Spleen (tissue), 11 donors: ENCODE measurements around the gene PCDH18. TPM values are rescaled to one million over a fixed set of nuclear protein-coding genes. Genes with fewer than 3 reads are reported as not detected.

Experiments used
- DNase-seq: peaks from one replicate; pipeline ENCODE4 v3.0.0-alpha.2; 2020
- H3K27ac ChIP-seq, 8 donors: fragments of 200-600 bp; sonication (generic) in 7 of 8; 1 replicate in 4 of 8; 2 replicates in 4 of 8; pipeline versions ENCODE4 v1.5.0 to v1.8.0; 2016 to 2021; ENCODE audit warnings: inconsistent platforms in 4 of 8, mild to moderate bottlenecking in 4 of 8, moderate library complexity in 1 of 8
- H3K27me3 ChIP-seq, 7 donors: fragments of 200-600 bp; sonication (generic) in 6 of 7; replicated peaks in 1 of 7; 1 replicate in 4 of 7; 2 replicates in 3 of 7; pipeline versions ENCODE4 v1.5.0 to v1.8.0; 2016 to 2021; ENCODE audit warnings: inconsistent platforms in 3 of 7, mild to moderate bottlenecking in 1 of 7
- H3K36me3 ChIP-seq, 6 donors: fragments of 200-600 bp; sonication (generic) in 5 of 6; 1 replicate in 4 of 6; 2 replicates in 2 of 6; pipeline versions ENCODE4 v1.5.0 to v1.8.0; 2016 to 2021; ENCODE audit warnings: inconsistent platforms in 2 of 6
- H3K4me1 ChIP-seq, 6 donors: fragments of 200-600 bp; sonication (generic) in 5 of 6; 1 replicate in 3 of 6; 2 replicates in 3 of 6; pipeline versions ENCODE4 v1.5.0 to v1.8.0; 2016 to 2021; ENCODE audit warnings: inconsistent platforms in 3 of 6
- H3K4me3 ChIP-seq, 8 donors: fragments of 200-600 bp; sonication (generic) in 7 of 8; 1 replicate in 4 of 8; 2 replicates in 4 of 8; pipeline versions ENCODE4 v1.5.0 to v1.8.0; 2016 to 2021; ENCODE audit warnings: inconsistent platforms in 4 of 8, mild to moderate bottlenecking in 4 of 8, moderate library complexity in 2 of 8
- H3K9me3 ChIP-seq, 8 donors: fragments of 200-600 bp; sonication (generic) in 7 of 8; 1 replicate in 4 of 8; 2 replicates in 4 of 8; pipeline versions ENCODE4 v1.5.0 to v1.8.0; 2016 to 2021; ENCODE audit warnings: inconsistent platforms in 4 of 8
- POLR2A ChIP-seq, 3 donors: fragments of 450-650 bp; IDR thresholded peaks; one replicate each; pipeline ENCODE4 v1.5.1; 2017; ENCODE audit warnings: antibody characterized with exemption in 3 of 3, mild to moderate bottlenecking in 1 of 3
- POLR2AphosphoS5 ChIP-seq, 3 donors: sonication (generic); formaldehyde crosslinking; IDR thresholded peaks; one replicate each; pipeline ENCODE4 v1.5.1; 2017; ENCODE audit warnings: antibody characterized with exemption in 3 of 3
- WGBS, 5 donors: extraction: QIAGEN DNeasy Blood & Tissue Kit in 3 of 5; methylation state at CpG; one replicate each; pipeline versions ENCODE4 v1.1.5 to v1.1.7; 2013 to 2018; 5-methylcytosine and 5-hydroxymethylcytosine counted together
- intact Hi-C: fragments of 100-400 bp; cut with DNase I; formaldehyde crosslinking; loops from one replicate; pipeline ENCODE4 v1.15.0; 2023; ENCODE audit warnings: low total_unique reads
- polyA plus RNA-seq, 3 donors: library from polyadenylated mRNA; stranded (reverse); fragments of 200-250 nt; gene quantifications; one replicate each; pipeline ENCODE4 v1.2.1, GENCODE V29; 2013
- total RNA-seq, 7 donors: library from RNA; depleted of rRNA in 3 of 7; stranded (reverse); fragments of >200 nt in 3 of 7; fragmentation: NEBNext Ultra II Directional in 4 of 7; extraction: Animal tissue kit (Norgen Biotek cat#: 25700) in 4 of 7; gene quantifications; one replicate each; pipeline versions ENCODE4 v1.1.0 to v1.2.1, GENCODE V29; 2016 to 2021
- TF ChIP-seq, protein P1 (sequence below), 11 experiments: fragments of 200-600 bp in 7 of 11; fragments of 450-650 bp in 4 of 11; sonication (generic) in 4 of 11; IDR thresholded peaks in 8 of 11; conservative IDR thresholded peaks in 3 of 11; 1 replicate in 7 of 11; 2 replicates in 4 of 11; pipeline versions ENCODE4 v1.4.0 to v1.8.0; 2016 to 2021; ENCODE audit warnings: antibody characterized with exemption in 11 of 11, inconsistent platforms in 4 of 11, mild to moderate bottlenecking in 1 of 11
- donor health status: healthy with polysubstance abuse.
- donor health status: DM: no; HTN: no; CAD: no; lungs with moderate emphysema.
- donor health status: DM: no; HTN: no; CAD: no.
- donor health status: Bipolar disorder and iron deficiency.
- donor health status: healthy.
- donor health status: DM: no; HTN: no; CAD: no.
- donor health status: DM: yes; HTN: yes; CAD: no.

PCDH18 gene
- total and polyA plus RNA-seq, 10 donors = 0.82 to 15.6 (median 6.1) TPM

DNA sequence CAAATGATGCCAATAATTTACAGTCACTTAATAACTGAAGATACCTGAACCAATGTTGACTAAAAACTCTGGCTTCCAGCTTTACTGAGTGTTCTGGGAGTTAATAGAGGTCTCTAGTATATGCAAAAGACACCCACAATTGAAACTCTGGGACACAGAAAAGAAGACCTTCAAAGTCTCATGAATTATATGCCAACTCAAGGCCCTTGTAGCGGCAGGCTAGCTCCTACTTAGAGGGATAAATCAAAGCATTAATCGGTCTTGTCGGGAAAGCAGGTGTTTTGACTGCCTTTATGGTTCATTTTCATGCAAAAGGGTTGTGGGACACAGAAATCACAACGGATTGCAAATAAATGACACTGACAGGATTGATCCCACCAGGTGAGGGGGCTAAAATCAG, 55.9 kb downstream of the PCDH18 start:
- Histone ChIP-seq H3K4me3 (no peak overlapping the region), H3K36me3 (no peaks in the 10 kb centered on the region), H3K27me3 (no peaks in the 10 kb centered on the region), H3K4me1 (no peaks in the 10 kb centered on the region), H3K27ac (no peak overlapping the region), H3K9me3 (peaks cover 0 to 3% (median 0%) of the 10 kb centered on the region in 8 donors)
- intact Hi-C loops = no loop called here
- DNase-seq = no peak
- WGBS, 5 donors = 76 to 80% (median 78%) methylated on average over 4 of the region's 4 CpGs
- TF ChIP-seq POLR2AphosphoS5 (IDR thresholded peaks at IDR 0.05) (no peak), POLR2A (IDR thresholded peaks at IDR 0.05) (no peak)
- TF ChIP-seq, protein P1, sequence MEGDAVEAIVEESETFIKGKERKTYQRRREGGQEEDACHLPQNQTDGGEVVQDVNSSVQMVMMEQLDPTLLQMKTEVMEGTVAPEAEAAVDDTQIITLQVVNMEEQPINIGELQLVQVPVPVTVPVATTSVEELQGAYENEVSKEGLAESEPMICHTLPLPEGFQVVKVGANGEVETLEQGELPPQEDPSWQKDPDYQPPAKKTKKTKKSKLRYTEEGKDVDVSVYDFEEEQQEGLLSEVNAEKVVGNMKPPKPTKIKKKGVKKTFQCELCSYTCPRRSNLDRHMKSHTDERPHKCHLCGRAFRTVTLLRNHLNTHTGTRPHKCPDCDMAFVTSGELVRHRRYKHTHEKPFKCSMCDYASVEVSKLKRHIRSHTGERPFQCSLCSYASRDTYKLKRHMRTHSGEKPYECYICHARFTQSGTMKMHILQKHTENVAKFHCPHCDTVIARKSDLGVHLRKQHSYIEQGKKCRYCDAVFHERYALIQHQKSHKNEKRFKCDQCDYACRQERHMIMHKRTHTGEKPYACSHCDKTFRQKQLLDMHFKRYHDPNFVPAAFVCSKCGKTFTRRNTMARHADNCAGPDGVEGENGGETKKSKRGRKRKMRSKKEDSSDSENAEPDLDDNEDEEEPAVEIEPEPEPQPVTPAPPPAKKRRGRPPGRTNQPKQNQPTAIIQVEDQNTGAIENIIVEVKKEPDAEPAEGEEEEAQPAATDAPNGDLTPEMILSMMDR (IDR thresholded peaks at IDR 0.05 in 8 of 11, conservative IDR thresholded peaks at IDR 0.05 in 3 of 11) = no peak

DNA sequence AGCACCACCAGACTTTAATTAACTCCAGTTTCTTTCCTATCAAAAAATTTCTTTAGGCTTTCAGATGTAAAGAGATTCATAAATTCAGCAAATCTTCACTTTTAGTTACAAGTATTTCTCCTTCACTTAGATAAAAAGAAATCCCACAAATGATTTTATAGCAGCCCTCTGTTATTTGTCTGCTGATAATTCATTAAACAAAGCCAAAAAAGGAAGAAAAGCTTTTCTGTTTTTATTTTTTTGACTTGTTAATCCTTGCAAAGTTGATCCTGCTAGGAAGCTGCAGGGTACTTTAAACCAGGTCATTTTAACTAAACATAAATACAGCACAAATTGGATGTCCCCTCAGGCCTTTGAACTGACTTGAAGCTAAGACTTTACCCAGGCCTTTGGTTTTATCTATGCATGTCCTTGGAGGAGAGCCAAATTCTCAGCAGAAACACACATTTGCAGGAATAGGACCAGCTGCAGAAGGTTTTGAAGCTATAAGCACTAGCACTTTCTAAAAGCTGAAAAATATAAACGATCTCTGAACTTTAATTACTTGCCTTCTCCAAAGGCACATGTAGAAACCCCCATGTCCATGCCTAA, 57.5 kb downstream of the PCDH18 start:
- no peak overlapping the region for H3K4me3 ChIP-seq
- H3K4me1 ChIP-seq = no peaks in the 10 kb centered on the region
- H3K27me3 ChIP-seq = no peaks in the 10 kb centered on the region
- WGBS, 5 donors = 22 to 73% (median 46%) methylated on average over 1 of the region's 1 CpG
- intact Hi-C loops = no loop called here
- no peak for TF ChIP-seq POLR2A (IDR thresholded peaks at IDR 0.05)
- TF ChIP-seq, protein P1 (IDR thresholded peaks at IDR 0.05 in 8 of 11, conservative IDR thresholded peaks at IDR 0.05 in 3 of 11) = no peak
- no peak for TF ChIP-seq POLR2AphosphoS5 (IDR thresholded peaks at IDR 0.05)
- no peak for DNase-seq
- H3K9me3 ChIP-seq = peaks cover 0 to 3% (median 0%) of the 10 kb centered on the region in 8 donors
- H3K36me3 ChIP-seq = no peaks in the 10 kb centered on the region
- no peak overlapping the region for H3K27ac ChIP-seq

DNA sequence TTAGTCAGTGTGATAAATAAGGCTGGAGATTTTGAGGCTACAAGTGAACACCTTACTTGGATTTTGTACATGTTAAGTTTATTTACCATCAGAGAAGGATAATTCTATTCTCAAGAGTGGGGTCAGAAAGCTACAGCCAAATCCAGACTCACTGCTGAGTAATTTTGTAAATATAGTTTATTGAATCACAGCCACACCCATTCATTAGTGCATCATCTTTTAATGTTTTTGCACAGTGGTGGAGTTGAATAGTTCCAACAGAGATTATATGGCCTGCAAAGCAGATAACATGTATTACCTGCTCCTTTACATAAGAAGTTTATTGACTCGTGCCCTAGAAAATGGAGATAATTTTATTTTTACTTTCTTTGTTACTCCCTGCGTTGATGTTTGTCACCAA, 60.4 kb downstream of the PCDH18 start:
- Histone ChIP-seq H3K4me3 (no peak overlapping the region), H3K27ac (no peak overlapping the region), H3K27me3 (no peaks in the 10 kb centered on the region), H3K9me3 (peaks cover 0 to 18% (median 12%) of the 10 kb centered on the region in 8 donors), H3K4me1 (no peaks in the 10 kb centered on the region), H3K36me3 (no peaks in the 10 kb centered on the region)
- no peak for TF ChIP-seq POLR2A (IDR thresholded peaks at IDR 0.05)
- no peak for TF ChIP-seq POLR2AphosphoS5 (IDR thresholded peaks at IDR 0.05)
- TF ChIP-seq, protein P1 (IDR thresholded peaks at IDR 0.05 in 8 of 11, conservative IDR thresholded peaks at IDR 0.05 in 3 of 11) = no peak
- WGBS, 5 donors = 63 to 85% (median 77%) methylated on average over 2 of the region's 2 CpGs
- DNase-seq = no peak
- intact Hi-C loops = no loop called here

DNA sequence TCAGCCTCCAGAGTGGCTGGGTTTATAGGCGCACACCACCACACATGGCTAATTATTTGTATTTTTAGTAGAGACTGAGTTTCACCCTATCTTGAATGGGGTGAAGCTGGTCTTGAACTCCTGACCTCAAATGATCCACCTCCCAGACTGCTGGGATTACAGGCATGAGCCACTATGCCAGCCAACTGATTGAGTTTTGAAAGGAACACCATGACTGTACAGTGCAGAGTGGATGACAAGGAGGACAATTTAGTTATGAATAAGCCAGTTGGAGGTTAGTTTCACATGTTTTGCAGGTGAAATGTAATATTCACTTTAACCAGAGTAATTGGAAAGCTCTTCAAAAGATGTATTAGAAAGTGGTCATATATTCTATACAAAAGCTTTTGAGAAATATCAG, 60.8 kb downstream of the PCDH18 start:
- H3K36me3 ChIP-seq = no peaks in the 10 kb centered on the region
- peaks cover 0 to 22% (median 15%) of the 10 kb centered on the region in 8 donors for H3K9me3 ChIP-seq
- no peaks in the 10 kb centered on the region for H3K27me3 ChIP-seq
- no peak overlapping the region for H3K4me3 ChIP-seq
- intact Hi-C loops = no loop called here
- TF ChIP-seq, protein P1 (IDR thresholded peaks at IDR 0.05 in 8 of 11, conservative IDR thresholded peaks at IDR 0.05 in 3 of 11) = no peak
- TF ChIP-seq POLR2A (IDR thresholded peaks at IDR 0.05) (no peak), POLR2AphosphoS5 (IDR thresholded peaks at IDR 0.05) (no peak)
- H3K27ac ChIP-seq = no peak overlapping the region
- 86 to 100% (median 100%) methylated on average over 1 of the region's 1 CpG for WGBS, 5 donors
- DNase-seq = no peak
- no peaks in the 10 kb centered on the region for H3K4me1 ChIP-seq
